NCI-H345 (cell line): ENCODE results near the gene VMO1.

Experiments
- DNase-seq: peaks from one replicate; lab custom pipeline; 2025; lab: John Stamatoyannopoulos, UW

VMO1 gene

GRCh38 chr17:4764595-4764994 lies 21.6 kb downstream of the VMO1 start:
- no peak for DNase-seq

- DNase-seq = no peak
These were observed 26.4 kb downstream of the VMO1 start for GRCh38 chr17:4759776-4760236.

DNA sequence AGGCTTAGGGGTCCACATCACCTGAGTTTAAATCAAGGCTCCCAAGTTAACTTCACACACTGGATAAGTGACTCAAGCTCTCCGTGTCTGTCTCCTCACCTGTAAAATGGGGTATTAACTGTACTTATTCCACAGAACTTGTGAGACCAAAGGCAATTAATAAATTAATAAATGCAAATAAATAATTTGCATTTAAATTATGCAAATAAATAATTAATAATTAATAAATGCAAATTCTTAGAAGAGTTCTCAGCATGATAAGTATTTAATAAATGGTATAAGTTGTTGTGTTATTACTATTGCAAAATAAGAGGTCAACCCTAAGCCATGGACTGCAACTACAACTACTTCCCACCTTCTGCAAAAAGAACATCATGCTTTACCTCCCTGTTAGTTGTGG lies 32.8 kb downstream of the VMO1 start:
- DNase-seq = no peak

- DNase-seq = no peak
These were observed 34.2 kb downstream of the VMO1 start for GRCh38 chr17:4751932-4752331.

GRCh38 chr17:4750606-4751005 lies 35.6 kb downstream of the VMO1 start:
- DNase-seq = no peak

- no peak for DNase-seq
These were observed 37.5 kb downstream of the VMO1 start for GRCh38 chr17:4748686-4749085.

DNA sequence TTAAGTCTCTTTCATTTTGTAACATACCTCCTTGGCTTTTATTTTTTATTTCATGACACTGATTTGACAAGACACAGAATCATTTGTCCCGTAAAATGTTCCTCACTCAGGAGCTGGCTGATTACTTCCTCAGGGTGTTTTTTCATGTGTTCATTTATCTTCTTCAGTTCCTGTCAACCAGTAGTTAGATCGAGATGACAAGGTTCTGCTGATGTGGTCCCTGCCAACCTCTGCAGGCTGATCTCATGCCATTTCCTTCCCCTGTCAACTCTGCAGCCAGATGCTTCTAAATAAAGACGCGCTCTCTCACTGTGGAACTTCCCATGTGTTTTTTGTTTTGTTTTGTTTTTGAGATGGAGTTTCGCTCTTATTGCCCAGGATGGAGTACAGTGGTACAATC lies 38.3 kb downstream of the VMO1 start:
- no peak for DNase-seq

DNA sequence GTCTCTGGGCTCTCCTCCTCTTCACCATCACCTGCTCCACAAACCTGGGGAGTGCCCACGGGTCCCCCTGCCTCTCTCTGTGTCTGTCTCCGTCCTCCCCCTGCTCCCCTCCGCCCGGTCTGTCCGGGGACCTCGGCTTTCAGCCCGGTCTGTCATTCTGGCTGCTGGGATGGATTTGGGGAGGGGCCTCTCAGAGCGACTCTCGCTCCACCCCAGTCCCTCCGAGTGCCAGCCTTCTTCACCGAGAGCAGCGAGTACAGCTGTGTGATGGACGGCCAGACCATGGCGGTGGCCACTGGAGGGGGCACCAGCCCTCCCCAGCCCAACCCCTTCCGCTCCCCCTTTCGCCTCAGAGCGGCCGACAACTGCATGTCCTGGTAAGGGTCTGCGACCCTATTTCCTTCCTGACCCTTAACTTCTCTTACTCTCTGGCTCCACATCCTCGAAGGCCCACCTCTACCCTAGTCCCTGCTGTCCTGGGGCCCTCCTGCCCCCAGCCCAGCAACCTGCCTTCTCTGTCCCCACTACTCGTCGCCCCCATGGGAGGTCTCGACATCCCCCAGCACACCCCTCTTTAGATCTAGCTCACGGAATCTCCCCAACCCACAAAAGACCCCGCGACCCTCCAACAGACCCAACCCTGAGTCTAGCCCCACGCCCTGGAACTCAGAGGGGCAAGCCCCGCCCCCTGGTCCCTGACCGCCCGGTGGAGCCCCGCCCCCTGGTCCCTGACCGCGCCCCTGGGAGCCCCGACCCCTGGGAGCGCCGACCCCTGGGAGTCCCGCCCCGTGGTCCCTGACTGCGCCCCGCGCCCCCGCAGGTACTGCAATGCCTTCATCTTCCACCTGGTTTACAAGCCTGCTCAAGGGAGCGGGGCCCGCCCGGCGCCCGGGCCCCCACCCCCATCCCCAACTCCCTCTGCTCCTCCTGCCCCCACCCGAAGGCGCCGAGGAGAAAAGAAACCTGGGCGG lies 40.9 kb downstream of the VMO1 start:
- no peak for DNase-seq

DNA sequence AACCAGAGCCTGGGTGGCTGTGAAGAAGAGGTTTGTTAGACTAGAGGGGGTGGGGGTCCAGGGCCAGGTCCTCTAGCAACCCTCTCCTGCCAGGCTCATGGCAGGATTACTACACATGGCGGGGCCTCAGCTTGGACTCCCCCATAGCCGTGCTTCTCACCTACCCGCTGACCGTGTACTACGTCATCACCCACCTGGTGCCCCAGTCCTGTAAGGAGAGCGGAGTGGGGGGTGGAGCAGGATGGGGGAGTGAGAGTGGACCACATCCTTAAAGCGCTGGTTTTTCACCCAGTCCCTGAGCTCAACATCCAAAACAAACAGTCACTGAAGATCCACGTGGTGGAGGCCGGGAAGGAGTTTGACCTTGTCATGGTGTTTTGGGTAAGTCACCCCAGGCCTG lies 42.3 kb downstream of the VMO1 start:
- DNase-seq = no peak

DNA sequence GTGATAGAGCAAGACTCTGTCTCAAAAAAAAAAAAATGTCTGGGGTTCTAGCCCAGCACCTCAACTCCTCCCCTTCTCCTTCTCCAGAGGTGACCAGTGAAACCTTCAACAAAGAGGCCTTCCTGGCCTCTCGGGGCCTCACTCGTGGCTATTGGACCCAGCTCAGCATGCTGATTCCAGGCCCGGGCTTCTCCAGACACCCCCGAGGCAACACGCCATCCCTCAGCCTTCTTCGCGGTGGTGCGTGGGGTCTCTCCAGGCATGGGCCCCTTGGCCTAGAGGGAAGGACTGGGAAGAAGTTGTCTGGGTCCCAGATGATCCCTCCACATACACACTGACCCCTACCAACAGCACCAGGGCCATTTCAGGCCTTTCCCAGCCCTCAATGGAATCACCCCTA lies 42.9 kb downstream of the VMO1 start:
- no peak for DNase-seq

DNA sequence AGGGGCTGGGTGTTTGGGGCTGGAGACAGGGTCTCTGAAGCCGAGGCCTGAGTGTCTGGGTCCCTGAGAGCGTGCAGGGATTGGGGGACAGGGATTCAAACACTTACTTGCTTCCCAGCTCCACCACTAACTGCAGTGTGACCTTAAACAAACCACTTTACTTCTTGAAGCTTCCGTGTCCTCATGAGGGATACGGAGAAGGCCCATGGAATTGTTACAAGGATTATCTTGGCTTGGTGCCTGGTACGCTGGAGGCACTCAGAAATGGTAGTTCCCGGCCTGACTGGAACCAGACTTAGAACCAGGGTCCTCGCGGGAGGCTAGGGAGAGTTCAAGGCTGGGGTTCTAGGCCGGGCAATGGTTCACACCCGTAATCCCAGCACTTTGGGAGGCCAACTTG lies 43.5 kb downstream of the VMO1 start:
- DNase-seq = no peak

DNA sequence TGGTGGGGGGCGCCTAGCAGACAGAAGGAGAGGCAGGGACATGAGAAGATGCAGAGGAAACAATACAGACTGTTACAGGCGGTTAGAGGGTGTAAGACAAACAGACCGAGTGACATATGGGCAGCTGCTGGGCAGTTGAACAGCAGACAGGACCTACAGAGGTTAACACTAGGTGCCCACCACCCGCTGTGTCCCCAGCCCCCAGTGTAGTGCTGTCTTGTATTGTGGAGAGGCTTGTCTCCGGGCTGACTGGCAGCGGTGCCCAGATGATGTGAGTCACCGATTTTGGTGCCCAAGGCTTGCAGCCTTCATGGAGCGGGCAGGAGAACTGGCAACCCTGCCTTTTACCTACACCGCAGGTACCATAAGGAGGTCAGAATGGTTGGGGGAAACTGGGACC lies 44.0 kb downstream of the VMO1 start:
- no peak for DNase-seq

- DNase-seq = no peak
These were observed 44.6 kb downstream of the VMO1 start for GRCh38 chr17:4741544-4741943.

DNA sequence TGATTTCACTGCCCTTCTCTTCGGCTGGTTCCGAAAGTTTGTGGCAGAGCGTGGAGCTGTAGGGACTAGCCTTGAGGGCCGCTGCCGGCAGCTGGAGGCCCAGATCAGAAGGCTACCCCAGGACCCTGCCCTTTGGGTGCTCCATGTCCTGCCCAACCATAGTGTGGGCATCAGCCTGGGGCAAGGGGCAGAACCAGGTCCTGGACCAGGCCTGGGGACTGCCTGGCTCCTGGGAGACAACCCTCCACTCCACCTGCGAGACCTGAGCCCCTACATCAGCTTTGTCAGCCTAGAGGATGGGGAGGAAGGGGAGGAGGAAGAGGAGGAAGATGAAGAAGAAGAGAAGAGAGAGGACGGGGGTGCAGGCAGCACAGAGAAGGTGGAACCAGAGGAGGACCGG lies 45.6 kb downstream of the VMO1 start:
- DNase-seq = no peak

DNA sequence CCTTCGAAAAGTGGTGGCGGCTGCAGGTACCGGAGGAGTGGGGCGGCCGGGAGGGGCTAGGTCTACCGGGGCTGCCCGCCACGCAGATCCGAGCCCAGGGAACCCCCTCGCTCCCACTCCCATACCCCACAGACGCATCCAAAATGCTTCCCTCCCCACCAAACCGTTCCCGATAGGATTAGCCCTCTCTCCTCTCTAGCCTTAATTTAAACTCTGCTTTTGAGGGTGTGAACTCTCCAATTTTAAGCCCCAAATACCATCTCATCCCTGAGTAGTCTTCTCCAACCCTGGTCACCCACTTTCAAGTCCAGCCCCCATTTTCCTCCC lies 46.2 kb downstream of the VMO1 start:
- no peak for DNase-seq

- DNase-seq = peak; percentile 12
These were observed 46.8 kb downstream of the VMO1 start, which contains the start of the genes CXCL16 and ZMYND15 for GRCh38 chr17:4739122-4740024. Gene CXCL16, minus strand, starts transcription at chr17:4739928. Its CDS starts 589 bp downstream, at chr17:4739339. Gene ZMYND15, plus strand, starts transcription at chr17:4739833. Its CDS starts 716 bp downstream, at chr17:4740549.

DNA sequence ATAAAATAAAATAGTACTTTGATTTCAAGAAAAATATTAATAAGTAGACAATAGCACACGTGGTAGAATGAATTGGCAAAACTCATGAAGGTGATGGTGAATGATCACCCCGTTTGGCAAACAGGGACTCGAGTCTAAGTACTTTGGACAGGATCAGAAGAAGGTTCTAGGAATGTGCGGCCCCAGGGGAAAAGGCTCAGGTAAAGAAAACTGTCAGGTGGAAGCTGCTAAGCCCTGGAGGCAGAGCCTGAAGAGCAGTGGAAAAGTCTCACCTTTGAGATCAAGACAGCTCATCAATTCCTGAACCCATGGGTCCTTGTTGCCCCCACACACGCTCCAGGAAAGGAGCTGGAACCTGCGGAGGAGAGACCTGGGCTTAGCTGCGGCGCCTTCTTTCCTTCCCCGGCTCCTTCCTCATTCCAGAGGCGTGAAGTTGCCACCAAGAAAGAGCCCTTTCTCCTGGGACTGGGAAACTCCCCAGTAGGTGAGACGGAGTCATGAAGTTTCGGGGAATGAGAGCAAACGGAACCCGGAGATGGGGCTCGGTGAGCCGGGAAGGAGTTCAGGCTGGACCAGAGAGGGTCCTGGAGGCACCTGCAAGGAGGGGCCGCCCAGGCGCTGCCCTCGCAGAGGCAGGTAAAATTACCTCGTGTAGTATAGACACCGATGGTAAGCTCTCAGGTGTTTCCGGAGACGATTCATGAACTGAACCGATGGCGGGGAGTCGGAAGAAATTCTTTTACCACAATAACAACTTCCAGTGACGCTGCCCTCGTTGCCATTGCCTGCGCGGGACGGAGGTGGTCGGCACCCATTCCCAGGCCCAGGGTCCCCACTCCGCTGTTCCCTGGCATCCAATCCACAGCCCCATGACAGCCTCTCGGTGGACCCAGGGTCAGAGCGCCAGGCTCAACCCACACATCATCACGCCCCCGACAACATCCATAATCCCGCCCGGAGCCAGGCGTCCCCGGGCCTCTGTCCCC lies 47.7 kb downstream of the VMO1 start:
- no peak for DNase-seq

DNA sequence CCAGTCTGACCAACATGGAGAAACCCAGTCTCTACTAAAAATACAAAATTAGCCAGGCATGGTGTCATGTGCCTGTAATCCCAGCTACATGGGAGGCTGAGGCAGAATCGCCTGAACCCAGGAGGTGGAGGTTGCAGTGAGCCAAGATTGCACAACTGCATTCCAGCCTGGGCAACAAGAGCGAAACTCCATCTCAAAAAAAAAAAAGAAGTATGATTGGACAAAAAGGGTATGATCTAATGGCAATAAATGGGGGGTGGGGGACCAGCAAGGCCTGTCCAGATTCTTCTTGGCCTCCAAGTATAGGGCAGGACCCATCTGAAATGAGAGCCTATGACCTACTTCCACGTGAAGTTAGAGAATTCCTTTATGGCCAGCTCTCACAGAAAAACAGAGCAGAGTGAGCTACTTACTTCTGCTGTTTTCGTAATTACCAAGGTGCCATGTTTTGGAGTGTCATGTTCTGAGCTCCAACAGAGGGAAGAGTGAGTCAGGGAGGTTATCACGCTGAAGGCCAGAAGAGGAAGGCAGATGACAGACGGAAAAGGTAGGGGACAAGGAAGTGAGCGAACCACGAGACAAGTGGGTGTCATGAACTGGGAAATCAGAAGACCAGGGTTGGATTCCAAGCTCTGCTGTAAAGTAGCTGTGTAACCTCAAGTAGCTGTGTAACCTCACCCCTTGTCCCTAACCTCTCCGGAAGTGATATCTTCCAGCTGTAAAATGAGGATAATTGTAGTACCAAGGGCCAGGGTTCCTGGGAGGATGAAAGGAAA lies 50.1 kb downstream of the VMO1 start:
- no peak for DNase-seq
